COLO668 (cell line): ENCODE data around the gene RABGAP1L.
"Not testable (repeated sequence)": the region's sequence is repeated elsewhere in the genome, so short reads cannot be mapped to it uniquely, and the experiment has no call there.

Experiments
- DNase-seq: peaks from one replicate; lab custom pipeline; 2025; ENCODE audit not compliant: unreplicated experiment; lab: John Stamatoyannopoulos, UW

RABGAP1L gene

DNA sequence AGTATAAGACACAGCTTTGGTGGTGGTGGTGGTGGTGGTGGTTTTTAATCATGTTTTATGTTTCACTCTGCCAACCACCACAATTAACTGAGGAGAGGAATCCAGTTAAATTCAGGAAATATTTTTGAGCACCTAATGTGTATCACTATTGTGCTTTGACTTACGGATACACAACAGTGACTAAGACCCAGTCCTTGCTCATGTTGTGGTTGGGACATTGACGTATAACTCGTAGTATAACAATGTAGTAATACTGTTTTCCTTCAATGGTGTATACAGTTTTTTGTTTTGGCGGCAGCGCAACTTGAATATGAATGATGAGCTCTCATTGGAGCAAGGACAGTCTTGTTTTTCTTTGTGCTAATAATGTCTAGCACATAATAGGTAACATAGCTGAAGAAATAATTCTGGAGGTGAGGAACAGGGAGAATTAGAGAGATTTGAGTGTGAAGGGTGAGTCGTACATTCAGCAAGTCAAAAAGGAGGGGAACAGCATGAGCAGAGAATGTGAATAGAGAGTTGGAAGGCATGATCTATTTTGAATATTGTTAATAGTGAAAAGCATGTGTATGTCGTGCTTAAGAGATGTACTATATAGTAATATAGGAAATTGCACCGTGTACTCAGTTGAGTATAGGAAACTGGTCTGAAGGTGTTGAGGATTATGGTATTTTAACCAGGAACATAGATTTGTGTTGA is 845.9 kb downstream of the RABGAP1L start:
- DNase-seq: no peak

DNA sequence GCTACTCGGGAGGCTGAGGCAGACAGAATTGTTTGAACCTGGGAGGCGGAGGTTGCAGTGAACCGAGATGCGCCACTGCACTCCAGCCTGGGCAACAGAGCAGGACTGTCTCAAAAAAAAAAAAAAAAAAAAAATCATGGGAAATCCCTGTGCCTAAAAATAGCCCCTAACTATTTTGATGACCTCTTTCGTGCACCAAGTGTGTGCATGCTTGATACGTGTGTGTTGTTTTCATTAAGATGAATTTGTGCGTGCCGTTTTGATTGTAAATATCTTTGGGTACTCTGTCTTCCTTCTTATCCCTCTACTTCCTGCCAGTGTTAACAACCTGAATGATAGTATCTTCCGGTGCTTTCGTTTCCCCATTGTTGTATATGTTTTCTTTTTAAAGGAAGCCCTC is 850.2 kb downstream of the RABGAP1L start:
- DNase-seq: no peak

- DNase-seq: no peak
Observed at GRCh38 chr1:175013445-175013844, 854.1 kb downstream of the RABGAP1L start.

GRCh38 chr1:175015243-175015642 is 855.9 kb downstream of the RABGAP1L start:
- DNase-seq: no peak

DNA sequence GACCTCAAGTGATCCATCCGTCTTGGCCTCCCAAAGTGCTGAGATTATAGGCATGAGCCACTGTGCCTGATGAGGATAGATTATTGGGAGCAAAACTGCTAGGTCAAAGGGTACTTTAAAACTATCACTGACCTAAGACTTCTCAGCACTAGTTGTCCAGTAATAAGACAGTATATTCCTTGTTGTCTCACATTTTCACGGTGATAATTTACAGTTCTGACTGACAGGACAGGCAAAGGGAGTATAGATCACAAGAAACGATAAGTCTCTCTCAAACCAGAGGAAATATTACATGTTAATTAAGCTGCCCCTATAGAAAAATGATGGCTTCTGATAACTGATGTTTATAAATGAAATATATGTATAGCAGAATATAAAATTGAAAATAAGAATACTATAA is 860.2 kb downstream of the RABGAP1L start:
- no peak for DNase-seq

GRCh38 chr1:175023043-175023921 is 864.0 kb downstream of the RABGAP1L start, which contains the start of gene MRPS14:
Gene MRPS14 (minus strand): TSS chr1:175023425. CDS start chr1:175023408, 17 bp downstream.
- peak; percentile 98 for DNase-seq

GRCh38 chr1:175023922-175024242 is 864.6 kb downstream of the RABGAP1L start:
- not testable (repeated sequence) for DNase-seq

- no peak for DNase-seq
Observed at GRCh38 chr1:175024773-175025172, 865.5 kb downstream of the RABGAP1L start.

DNA sequence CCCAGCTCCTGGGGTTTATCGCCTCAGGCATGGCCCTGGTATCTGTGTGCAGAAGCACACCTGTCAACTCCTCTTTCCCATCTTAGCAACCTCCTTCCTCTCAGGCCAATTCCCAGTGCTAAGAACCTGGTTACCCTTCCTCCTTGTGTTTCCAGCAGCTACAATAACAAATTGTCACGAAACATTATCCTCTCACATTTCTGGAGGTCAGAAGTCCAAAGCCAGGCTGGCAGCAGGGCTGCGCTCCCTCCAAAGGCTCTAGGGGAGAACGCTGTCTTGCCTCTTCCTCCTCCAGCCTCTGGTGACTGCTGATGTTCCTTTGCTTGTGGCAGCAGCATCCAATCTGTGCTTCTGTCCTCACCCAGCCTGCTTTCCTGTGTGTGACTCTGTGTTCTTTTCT is 874.6 kb downstream of the RABGAP1L start:
- DNase-seq: no peak

GRCh38 chr1:175034775-175035174 is 875.5 kb downstream of the RABGAP1L start:
- DNase-seq: no peak

DNA sequence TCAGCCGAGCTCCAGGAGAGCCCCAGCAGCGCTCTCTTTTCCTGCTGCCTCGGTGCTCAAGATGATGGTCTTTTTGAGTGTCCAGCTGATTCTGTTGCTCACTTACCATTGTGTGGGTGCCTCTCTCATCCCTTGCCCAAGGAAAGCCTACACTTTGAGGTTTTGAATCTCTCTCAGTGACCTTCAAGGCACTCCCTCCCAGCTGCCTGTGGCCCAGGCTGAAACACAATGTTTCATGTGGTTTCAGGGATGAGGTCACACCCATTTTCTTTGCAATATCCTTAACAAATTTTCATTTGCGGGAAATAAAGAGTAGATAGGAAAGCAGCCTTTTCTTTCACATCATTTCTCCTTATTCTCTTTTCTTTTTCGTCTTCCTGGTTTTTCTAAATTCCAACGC is 876.5 kb downstream of the RABGAP1L start:
- no peak for DNase-seq

DNA sequence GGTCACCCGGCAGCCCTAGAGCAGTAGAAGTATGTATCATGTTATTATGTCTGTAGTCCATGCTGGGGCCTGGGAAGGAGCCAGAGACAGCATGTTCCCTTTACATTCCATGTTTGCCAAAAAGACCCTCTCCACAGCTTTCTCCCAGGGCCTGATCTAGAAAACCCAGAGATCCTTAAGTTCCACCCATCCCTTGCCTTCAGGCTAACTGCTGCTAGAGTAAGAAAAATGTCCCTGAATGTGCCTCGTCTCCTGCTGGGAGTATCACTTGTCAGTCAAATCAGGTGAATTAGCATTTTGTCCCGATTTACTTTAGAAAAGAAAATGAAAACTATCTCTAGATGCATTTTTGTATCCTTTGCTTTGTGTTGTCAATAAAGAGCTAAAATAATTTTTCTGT is 877.2 kb downstream of the RABGAP1L start:
- DNase-seq: no peak

- DNase-seq: no peak
Observed at GRCh38 chr1:175037416-175037815, 878.1 kb downstream of the RABGAP1L start.

DNA sequence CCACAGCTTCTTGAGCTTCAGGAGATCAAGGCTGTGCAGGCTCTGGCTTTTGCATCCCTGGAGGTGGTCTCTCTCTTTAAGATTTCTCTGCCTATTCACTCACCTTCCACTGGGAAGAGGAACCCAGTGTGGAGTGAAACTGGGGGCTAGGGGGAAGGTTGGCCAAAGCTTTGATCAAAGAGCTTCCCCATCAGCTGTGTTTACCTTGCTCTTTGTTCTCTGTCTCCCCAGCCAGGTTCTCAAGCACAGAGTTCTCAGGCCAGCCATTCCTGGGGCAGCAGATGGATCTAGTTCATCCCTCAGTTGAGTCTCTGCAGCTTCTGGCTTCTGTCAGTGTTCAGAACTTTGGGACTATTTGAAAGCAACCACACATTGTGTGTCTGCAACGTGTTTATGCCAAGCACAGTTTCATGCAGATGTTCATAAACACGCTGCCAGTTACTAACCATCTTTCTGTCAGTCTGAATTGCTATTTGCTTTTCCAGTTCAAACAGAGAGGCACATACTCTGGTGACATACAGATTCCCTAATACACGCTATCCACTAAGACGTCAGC is 881.1 kb downstream of the RABGAP1L start:
- DNase-seq: no peak

DNA sequence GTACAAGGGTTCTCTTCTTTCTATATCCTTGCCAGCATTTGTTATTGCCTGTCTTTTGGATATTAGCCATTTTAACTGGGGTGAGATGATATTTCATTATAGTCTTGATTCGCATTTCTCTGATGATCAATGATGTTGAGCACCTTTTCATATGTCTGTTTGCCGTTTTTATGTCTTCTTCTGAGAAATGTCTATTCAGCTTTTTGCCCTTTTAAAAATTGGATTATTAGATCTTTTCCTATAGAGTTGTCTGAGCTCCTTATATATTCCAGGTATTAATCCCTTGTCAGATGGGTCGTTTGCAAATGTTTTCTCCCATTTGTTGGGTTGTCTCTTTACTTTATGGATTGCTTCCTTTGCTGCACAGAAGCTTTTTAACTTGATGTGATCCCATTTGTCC is 883.3 kb downstream of the RABGAP1L start:
- DNase-seq: no peak

DNA sequence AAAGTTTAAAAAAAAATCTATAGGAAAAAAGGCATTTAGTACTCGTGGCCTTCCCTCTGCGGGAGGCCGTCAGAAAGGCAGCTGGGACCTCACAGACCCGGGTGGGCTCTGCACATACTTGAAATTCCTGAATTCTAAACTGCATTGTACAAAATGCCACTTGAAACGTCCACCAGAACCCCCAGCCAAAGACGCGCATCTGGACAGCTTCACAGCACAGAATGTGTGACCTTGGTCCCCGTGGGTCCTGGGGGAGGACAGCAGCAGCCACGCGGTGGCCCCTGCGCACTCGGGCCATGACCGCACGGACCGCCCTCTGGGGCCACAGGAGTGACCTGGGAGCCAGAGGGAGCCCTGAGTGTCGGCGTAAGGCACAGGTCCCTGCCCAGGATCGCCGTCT is 884.5 kb downstream of the RABGAP1L start:
- no peak for DNase-seq

- DNase-seq: not testable (repeated sequence)
Observed at GRCh38 chr1:175044591-175044990, 885.3 kb downstream of the RABGAP1L start.
